Umbilical cord (tissue), 2 donors: ENCODE results near the gene UGT2A3. TPM values are rescaled to one million over a fixed set of nuclear protein-coding genes. Genes with fewer than 3 reads are reported as not detected.

Experiments used
- DNase-seq: peaks from one replicate; pipeline ENCODE4 v3.0.0-alpha.2; 2015; ENCODE audit warnings: low spot score
- total RNA-seq: library from RNA; depleted of rRNA; stranded (reverse); fragments of >200 nt; gene quantifications from one replicate; pipeline ENCODE4 v1.2.3, GENCODE V29; 2014; ENCODE audit warnings: low replicate concordance; ENCODE audit not compliant: insufficient read depth

UGT2A3 gene
- total RNA-seq, 1 donor from 2014 or later, result 0.72 TPM

DNA sequence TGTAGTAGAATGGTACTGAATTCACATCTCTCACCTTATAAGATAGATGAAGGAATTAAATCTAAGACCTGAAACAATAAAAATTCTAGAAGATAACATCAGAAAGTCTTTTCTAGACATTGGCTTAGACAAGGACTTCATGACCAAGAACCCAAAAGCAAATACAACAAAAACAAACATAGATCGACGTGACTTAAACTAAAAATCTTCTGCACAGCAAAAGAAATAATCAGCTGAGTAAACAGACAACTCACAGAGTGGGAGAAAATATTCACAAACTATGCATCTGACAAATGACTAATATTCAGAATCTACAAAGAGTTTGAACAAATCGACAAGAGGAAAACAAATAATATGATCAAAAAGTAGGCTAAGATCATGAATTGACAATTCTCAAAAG, 38.8 kb downstream of the UGT2A3 start:
- DNase-seq, result no peak

DNA sequence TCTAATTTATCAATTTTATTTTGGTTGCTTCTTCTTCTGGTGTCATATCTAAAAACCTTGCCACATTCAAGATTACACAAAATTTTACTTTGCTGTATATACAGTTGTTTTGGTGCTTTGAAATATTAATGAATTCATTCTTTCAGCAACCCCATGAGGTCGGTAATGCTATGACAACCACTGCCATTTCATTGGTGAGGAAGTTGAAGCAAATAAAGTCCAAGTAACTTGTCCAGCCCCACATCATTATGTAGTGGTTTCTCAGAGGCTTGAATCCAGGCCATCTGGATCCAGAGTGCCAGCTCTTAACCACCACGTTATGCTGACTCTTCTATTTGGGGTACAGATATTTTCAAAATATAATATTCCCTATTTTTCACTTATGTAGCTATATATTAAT, 42.2 kb downstream of the UGT2A3 start:
- no peak for DNase-seq

DNA sequence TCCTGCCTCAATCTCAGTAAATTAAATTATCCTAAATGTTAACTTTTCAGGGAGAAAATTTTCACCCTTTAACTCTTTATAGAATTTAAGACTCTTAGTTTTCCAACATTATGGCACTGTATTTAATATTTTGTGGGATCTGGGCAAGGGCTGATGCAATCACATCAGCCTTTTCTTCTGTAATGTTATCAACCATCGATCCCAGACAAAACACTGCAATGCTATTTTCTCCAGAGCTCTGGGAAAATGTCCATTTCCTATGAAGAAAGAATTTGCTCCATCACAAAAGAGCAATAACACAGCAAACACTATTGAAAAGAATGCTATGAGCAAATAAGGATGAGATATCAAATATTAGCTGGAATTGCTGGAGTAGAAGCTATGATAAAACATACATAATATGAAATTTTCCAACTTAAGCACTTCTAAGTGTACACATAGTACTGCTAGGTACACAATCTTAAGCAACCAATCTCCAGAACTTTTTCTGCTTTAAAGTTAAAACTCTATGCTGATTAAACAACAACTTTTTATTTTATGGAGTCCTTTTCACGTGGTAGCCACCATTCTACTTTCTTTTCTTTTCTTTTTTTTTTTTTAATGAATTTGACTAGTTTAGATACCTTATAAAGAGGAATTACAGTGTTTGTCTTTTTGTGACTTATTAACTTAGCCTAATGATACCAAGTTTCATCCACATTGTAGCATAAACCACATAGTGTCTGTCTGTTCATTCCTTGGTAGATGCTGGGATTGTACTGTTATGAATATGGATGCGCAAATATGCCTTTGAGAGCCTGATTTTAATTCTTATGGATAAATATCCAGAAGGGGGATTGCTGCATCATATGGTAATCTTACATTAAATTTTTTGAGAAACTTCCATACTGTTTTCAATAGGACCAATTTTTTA, 43.6 kb downstream of the UGT2A3 start:
- no peak for DNase-seq

DNA sequence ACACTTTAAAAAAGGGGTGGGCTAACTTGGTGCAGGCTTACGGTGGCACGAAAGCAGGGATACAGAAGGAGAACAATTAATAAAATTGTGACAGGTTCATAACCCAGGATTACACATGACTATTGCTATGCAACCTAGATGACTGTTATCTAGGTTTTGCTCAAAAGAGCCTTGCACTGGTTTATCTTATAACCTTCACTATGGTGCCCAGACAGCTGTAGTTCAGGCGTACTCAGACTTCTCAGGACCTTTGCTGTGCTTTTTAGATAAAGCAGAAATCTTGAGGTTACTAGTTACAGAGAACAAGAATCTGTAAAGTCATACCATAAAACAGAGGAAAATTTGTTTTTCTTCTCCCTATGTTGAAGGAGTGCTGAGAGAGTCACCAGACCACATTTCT, 44.4 kb downstream of the UGT2A3 start:
- DNase-seq, result peak; percentile 44

DNA sequence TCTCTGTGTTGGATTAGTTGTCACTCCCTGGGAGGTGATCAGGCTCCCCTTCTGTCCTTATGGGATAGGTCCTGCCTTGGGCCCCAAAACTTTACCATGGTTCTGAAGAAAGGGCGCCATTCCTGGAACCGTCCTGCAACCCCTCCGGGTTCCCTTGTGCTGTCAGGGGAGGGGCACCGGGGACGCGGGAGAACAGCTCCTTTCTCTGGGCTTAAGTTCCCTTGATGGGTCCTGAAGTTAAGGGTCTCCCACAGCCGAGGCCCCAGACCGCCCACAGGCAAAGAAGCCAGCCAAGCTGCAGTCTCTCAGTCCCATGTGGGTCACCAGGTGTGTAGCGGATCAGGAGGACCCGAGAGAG, 44.8 kb downstream of the UGT2A3 start:
- DNase-seq, result no peak

DNA sequence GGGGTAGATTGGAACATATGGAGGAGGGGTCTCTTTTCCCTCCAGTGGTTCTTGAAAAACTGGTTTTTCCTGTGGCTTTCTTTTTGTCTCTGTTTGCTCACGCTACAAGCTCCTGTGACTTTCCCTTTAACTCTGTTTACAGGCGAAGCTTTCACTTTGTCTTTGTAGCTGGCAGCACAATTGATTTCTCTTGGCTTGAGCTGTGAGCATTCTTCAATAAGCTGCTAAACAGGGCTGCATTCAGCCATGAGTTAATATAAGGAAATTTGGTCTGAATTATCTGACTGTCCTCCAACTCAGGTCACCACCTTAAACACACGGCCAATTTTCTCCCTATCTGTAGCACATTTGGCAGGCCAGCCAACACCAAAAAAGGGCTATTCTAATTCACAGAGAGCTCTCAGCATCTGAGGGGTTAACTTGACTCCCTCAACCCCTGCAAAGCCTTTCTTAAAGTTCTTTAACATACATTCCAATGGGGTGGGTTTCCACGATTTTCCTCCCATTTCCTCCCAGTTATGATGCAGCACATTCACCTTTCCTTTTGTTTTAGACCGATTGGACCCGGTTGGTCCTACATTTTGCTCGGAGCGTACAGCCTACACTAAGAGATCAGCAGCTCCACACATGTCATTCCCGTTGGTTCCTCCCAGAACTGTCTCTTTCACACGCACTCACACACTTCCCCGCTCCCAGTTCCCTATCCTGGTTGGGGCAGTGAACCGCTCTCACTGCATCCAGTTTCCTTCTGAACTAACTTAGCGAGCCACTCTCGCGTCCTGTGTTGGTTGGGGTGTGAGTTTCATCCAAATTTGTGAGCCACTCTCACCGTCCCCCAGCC, 45.4 kb downstream of the UGT2A3 start:
- peak; percentile 67 for DNase-seq

DNA sequence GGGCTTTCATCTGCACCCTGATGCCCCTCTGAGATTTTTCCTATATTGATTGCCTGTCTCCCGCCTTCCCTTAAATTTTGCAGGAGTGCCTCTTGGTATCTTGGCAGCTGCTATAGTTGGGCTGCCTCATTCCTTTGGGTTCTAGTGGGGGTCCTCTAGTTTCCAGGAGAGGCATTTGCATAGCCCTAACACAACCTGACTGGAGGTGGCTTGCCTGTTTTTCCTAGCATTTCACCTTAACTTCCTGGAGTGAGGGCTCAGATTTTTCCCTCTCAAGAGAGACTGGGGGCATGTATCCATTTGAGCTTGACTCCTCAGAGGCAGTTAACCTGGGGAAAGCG, 46.0 kb downstream of the UGT2A3 start:
- DNase-seq, result no peak

DNA sequence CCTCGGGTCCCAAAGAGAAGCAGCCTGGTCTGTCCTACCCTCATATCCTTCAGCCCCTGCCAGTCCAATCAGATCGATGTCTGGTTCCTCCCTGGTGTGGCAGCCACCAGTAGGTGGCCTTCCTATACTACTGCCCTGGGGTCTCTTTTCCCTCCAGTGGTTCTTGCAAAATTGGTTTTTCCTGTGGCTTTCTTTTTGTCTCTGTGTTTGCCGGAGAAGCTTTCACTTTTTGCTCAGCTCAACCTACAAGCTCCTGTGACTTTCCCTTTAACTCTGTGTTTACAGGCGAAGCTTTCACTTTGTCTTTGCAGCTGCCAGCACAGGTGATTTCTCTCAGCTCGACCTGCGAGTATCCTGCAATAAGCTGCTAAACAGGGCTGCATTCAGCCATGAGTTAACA, 46.8 kb downstream of the UGT2A3 start:
- DNase-seq, result no peak

DNA sequence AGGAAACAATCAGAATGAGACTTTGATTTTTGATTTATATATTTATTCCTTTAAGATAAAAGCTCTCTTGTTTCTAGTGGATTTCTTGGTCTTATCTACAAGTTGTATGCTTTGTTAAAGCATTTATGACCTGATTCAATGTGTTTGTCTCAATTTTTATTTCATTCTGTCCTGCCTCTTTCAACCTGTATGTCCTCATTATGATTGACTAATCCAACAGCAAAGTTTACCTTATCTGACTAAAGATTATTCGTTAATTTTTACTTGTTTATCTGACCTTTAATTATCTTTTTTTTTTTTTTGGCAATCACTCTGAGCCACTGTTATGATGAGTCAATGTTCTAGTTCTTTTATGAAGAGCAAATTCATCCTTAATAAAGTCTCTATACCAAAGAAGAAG, 54.9 kb downstream of the UGT2A3 start:
- DNase-seq, result no peak

DNA sequence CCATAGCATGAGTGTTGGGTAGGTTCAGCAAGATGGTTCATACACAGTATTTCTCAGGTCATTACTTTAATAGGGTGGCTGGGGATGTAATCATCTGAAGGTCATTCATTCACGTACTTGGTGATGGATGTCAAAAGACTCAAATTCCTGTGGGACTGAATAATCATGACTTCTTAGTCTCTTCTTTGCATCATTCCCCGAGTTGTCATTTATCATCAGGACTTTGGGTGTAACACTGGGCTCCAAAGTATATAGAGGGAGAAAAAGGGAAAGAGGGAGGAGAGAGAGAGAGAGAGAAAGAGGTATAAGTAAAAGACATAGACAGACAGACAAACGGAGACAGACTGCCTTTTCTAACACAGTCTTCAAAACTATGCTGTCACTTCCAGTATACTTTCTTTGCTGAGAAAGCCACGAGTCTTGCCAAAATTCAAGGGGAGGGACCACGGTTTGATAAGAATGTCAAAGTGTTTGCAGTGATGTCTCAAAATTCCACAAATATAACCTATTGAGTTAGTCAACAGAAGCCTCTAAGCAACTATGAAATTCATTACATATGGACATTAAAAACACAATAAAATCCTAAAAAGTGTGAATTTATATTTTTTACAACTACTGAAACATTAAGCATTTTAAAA, 55.9 kb downstream of the UGT2A3 start:
- DNase-seq, result no peak

DNA sequence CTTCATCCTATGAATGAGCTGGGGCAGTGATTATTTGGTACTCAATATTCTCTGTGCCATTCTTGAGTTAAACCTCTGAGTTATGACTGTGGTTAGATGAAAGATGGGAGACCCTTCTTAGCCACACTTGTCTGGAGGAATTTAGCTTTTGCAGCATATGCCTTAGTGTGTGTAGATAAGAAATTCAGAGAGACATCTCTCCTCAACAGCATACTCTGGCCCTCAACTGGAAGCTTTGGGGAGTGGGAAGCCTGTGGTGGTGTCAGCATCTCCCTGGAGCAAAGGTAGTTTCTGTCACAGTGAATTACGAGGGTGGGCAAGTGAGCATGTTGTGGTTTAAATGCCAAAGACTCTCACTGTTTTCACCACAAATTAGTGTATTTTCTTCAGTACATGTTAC, 58.7 kb downstream of the UGT2A3 start:
- DNase-seq, result no peak

DNA sequence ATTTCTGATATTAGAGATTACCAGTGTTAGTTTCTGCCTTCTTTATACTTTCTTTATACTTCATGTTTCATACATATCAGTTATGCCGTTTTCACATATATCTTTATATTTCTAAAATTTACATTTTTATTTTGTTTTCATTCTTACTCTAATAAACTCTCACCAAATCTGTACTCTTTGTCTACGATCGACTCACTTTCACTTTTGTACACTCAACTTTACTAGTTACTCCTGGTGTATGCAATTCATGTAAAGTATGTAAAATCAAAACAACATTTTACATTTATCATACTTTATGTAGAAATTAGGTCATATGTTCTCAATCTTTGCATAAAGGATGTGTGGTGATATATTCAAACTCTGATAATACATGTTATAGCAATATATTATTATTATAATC, 59.9 kb downstream of the UGT2A3 start:
- no peak for DNase-seq

DNA sequence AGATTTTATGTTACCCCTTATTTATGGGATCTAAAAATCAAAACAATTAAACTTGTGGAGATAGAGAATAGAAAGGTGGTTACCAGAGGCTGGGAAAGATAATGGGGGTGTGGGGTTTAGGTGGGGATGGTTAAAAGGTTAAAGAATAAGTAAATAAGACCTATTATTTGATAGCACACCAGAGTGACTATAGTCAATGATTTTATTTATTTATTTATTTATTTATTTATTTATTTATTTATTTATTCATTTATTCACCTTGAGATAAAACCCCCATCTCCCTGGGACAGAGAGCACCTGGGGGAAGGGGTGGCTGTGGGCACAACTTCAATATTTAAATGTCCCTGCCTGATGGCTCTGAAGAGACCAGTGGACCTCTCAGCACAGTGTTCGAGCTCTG, 66.1 kb downstream of the UGT2A3 start:
- no peak for DNase-seq

DNA sequence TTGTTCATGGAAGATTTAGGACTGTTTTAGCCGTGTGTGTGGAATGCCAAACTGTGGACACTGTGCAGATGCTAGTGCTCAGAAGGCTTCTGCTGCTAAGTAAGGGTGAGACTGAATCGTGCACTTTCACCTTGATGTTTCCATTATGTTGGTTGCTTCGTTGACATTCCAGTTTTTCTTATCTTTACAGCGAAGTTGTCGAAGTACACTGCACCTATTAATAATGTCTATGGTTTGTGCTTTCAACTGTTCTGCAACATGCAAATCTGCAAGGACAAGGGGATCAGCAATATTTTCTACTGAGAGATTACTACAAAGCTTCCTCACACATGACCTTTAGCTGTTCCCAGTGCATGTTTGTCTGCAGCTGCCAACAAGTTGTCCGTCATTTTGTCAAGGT, 67.7 kb downstream of the UGT2A3 start:
- no peak for DNase-seq

Other genes starting within 250 kb of the UGT2A3 start
- gene UGT2B10, start 135.8 kb downstream of the UGT2A3 start, total RNA-seq, result 0.96 TPM
- 4.8 TPM for gene UGT2B7, start 144.7 kb upstream of the UGT2A3 start, total RNA-seq